Skin of body (tissue), 2 donors: Measurements from ENCODE around the gene TPGS1. TPM values are rescaled to one million over a fixed set of nuclear protein-coding genes. Genes with fewer than 3 reads are reported as not detected.

ENCODE experiments used
- DNase-seq: peaks from one replicate; lab custom pipeline; 2025; lab: John Stamatoyannopoulos, UW
- total RNA-seq: library from RNA; depleted of rRNA; stranded (reverse); fragments of >200 nt; gene quantifications from one replicate; pipeline ENCODE4 v1.2.3, GENCODE V29; 2014

TPGS1 gene
- total RNA-seq, 1 donor from 2014 or later = 10.6 TPM

DNA sequence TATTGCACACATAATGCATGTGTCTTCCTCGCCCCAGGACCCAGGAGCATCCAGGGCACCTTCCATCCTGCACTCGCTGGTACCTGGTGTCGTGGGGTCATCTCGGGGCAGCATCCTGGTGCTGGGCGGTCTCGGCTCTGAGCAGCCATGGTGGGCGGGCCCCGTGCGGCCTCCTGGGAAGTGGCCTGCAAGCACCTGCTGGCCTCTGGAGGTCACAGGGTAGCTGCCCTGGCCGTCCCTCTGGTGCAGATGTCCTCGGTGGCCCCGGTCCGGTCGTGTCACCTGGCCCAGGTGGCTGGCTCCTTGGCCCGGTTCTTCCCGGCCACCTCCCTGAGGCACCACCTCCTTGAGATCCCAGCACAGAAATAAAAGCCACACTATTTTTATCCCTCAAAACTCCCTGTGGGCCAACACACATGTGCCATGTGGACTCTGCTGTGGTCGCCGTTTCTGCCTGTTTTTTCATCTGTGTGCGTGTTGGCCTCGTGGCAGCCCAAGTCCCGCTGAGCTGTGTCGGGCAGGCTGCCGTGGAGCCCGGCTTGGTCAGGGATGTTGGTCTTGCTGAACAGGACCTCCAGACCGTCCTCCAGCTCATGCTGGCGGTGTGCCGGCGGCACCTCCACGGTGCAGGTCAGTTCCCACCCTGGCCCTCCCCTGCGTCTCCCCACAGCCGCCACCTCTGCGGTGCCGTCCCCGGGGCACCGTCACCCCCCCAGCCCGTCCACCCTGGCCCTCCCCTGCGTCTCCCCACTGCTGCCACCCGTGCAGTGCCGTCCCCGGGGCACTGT lies 31.5 kb downstream of the TPGS1 start:
- no peak for DNase-seq

DNA sequence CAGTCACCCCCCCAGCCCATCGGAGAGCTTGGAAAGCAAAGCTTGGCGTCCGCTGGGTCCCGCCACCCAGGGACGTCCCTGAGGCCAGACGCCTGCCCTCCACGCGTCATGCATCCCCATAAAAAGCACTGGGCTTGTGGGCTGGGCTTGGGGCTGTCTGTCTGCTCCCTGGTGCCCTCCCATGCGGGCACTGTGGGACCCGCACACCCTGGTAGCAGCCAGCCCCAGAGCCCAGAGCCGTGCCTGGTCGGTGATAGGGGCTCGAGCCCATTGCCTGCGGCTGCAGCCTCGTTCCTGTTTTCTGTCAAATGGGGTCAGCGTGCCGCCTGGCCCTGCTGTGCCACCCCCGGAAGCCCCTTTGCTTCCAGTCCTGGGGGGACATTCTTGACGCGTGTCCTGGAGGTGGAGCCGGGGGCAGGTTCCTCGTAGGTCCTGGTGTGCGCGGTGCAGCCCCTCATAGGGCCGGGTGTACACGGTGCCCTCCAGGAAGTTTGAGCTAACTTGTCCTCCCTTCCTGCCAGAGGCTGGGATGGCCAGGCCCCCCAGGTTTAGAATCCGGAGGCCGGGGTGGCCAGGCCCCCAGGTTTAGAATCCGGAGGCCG lies 32.2 kb downstream of the TPGS1 start:
- no peak for DNase-seq

DNA sequence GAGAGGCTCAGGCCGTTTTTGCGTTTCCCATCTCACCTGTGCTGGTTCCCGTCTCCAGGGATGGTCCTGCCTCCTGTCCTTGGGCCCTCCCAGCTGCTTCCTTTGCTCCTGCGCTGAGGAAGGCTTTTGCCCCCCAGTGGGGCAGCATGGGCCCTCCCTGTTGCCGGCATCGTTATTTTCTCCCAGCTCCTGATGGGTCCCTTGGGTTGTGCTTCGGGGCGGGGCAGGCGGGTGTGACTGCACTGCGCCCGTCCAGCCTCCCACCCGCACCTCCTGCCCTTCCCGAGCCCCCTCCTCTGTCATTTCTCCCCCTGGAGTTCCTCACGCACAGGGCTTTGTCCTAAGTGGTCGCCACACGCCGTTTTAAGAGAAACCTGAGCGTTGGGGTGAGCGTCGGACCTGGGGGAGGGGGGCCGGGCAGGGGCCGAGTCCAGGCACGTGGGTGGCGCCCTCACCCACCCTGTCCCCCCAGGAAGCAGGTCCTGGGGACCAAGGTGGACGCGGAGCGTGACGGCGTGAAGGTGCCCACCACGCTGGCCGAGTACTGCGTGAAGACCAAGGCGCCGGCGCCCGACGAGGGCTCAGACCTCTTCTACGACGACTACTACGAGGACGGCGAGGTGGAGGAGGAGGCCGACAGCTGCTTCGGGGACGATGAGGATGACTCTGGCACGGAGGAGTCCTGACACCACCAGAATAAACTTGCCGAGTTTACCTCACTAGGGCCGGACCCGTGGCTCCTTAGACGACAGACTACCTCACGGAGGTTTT lies 33.8 kb downstream of the TPGS1 start:
- no peak for DNase-seq

DNA sequence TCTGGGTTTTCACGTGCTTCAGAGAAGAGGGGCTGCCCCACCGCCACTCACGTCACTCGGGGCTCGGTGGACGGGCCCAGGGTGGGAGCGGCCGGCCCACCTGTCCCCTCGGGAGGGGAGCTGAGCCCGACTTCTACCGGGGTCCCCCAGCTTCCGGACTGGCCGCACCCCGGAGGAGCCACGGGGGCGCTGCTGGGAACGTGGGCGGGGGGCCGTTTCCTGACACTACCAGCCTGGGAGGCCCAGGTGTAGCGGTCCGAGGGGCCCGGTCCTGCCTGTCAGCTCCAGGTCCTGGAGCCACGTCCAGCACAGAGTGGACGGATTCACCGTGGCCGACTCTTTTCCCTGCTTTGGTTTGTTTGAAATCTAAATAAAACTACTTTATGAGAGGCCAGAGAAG lies 34.4 kb downstream of the TPGS1 start:
- DNase-seq = no peak

DNA sequence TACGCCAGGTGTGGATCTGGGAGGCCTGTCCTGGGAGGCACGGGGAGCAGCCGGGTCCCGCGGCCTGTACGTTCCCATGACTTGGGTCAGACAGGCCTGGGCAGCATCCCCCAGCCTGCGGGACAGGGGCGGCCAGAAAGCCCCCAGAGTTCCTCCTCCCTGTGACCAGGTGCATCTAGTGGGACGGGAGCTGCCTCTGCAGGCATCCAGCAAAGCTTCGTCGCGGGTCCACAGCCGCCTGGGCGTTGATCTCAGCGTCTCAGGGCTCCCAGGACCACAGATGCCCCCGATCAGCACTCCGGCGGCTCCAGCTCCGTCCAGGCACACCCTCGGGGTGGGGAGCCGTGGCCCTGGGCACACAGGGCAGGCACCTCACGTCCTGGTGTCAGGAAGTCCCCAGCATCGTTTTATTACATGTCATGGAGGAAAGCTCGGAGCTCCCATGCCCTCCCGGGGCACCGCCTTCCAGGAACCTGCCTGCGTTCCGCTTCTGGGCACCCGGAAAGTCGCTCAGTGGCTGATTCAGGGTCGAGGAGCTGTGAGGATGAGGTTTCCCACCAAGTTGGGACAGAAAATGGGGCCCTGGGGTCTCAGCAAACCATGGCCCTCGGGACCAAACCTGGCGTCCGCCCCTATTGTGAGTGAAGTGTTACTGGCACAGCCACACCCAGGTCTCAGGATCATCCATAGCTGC lies 35.0 kb downstream of the TPGS1 start:
- DNase-seq = no peak

DNA sequence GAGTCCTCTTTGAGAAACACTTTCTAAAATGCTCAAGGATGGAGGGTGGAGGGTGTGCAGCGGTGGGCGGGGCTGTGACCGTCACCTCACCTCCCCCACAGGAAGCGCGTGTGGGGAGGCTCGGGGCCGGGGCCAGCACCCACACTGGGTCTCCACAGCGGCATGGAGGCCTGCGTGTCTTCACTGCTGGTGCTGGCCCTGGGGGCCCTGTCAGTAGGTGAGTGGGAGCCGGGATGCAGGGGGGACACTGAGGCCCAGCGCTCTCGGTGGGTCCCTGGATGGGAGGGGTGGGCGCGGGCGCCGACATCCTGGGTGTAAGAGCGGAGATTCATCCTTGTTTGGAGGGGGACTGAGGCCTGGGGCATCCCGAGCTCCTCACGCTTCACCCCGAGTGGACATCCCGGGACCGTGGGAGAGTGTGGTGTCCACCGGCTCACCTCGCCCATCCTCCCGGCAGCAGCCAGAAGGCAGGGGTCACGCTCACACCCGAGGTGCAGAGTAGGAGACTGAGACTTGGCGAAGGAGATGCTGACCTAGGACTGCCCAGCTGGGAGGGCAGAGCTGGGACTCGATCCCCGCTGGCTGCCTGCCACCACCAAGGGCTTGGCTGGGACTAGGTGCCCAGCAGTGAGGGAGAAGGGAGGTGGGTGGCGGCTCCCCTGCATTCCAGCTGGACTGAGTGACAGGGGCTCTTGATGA lies 36.8 kb downstream of the TPGS1 start, which contains the start of gene GZMM:
GZMM (plus strand) TSS at position 144 of the 699 bp plus-strand sequence; CDS start at position 163, 19 bp downstream.
- DNase-seq = no peak

DNA sequence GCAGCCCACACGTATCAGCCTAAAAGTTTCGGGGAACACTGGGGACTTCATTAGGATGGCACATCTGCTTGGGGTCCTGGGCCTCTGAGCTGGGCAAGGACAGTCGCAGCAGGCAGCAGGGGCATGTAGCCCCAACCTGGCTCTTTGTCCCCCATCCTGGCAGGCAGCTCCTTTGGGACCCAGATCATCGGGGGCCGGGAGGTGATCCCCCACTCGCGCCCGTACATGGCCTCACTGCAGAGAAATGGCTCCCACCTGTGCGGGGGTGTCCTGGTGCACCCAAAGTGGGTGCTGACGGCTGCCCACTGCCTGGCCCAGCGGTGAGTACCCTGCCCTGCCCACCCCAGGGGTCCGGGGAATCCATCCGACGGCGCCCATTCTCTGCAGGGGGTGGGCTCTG lies 39.8 kb downstream of the TPGS1 start:
- DNase-seq = no peak

DNA sequence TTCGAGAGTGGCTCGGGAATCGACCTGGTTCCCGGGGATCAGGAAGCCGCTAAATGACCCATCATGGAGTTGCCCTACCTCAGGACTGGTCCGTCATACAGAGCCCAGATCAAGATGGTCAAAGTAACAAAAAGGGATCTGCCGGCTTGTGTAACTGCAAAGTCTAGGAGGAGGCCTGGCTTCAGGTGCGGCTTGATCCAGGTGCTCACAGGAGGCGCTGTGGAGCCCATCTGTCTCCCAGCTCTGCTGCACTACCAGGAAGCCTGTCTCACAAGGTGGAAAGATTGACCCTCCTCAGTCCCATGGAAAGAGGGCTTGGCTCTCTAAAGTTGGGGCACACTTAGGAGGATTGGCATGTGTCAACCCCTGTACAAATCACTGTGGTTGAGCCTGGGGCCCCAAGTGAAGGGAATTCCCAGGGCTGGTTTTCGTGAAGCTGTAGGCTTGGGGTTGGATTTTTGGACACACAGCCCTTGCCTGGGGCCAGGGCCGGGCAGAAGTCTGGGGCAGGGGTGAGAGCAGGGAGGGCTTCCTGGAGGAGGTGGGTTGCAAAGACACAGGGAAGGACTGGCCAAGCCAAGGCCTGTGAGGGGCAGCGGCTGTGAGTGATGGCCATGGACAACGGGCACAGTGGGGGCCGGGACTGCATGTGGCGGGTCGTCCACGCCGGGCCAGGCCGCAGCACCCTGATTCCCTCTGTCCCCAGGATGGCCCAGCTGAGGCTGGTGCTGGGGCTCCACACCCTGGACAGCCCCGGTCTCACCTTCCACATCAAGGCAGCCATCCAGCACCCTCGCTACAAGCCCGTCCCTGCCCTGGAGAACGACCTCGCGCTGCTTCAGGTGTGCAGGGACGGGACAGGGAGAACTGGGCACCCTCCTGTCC lies 40.8 kb downstream of the TPGS1 start:
- DNase-seq = no peak

DNA sequence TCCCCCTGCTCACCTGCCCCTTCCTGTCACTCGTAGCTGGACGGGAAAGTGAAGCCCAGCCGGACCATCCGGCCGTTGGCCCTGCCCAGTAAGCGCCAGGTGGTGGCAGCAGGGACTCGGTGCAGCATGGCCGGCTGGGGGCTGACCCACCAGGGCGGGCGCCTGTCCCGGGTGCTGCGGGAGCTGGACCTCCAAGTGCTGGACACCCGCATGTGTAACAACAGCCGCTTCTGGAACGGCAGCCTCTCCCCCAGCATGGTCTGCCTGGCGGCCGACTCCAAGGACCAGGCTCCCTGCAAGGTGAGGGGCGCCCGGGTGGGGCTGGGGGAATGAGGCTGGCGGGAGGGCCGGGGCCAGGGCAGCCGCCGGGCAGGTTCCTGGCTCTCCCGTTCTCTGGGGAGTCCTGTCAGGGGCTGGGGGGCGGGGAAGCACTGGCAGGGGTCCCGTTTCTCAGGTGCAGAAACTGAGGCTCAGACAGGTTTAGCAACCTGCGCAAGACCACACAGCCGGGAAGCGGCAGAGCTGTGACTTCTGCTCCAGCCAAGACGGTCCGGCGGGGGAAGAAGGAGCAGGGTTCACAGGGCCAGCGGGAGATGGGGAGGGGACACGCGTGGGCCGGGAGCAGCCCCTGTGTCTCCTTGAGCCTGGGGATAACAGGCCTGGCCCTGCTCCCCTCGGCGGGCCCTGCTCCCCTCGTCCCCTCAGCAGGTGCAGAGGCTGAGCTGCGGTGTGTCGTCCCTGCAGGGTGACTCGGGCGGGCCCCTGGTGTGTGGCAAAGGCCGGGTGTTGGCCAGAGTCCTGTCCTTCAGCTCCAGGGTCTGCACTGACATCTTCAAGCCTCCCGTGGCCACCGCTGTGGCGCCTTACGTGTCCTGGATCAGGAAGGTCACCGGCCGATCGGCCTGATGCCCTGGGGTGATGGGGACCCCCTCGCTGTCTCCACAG lies 41.9 kb downstream of the TPGS1 start:
- DNase-seq = no peak

DNA sequence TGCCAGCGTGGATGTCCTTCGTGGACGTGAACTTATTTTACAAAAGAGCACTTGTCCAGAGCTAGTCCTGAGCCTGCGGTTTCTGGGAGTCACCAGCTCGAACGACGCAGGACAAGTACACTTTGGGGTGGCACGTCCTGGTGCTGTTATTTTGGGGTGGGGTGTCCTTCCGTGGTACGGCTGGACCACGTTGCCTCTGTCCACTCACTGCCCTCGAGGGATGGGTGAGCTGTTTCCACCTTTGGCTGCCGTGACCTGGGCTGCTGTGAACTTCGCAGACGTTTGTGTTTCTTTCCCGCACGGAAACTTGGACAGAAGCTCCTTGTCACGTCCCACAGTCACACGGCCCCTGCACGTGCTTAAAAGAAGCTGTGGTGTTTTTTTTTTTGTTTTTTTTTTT lies 47.5 kb downstream of the TPGS1 start:
- DNase-seq = no peak

DNA sequence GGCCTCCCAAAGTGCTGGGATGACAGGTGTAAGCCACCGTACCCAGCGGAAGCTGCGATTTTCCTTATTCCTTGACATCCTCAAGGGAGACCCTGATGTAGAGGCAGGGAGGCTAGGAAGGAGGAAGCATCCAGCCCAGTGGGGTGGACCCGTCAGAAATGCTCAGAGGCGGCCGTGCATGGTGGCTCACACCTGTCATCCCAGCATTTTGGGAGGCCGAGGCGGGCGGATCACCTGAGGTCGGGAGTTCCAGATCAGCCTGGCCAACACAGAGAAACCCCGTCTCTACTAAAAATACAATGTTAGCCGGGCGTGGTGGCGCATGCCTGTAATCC lies 48.1 kb downstream of the TPGS1 start:
- no peak for DNase-seq

DNA sequence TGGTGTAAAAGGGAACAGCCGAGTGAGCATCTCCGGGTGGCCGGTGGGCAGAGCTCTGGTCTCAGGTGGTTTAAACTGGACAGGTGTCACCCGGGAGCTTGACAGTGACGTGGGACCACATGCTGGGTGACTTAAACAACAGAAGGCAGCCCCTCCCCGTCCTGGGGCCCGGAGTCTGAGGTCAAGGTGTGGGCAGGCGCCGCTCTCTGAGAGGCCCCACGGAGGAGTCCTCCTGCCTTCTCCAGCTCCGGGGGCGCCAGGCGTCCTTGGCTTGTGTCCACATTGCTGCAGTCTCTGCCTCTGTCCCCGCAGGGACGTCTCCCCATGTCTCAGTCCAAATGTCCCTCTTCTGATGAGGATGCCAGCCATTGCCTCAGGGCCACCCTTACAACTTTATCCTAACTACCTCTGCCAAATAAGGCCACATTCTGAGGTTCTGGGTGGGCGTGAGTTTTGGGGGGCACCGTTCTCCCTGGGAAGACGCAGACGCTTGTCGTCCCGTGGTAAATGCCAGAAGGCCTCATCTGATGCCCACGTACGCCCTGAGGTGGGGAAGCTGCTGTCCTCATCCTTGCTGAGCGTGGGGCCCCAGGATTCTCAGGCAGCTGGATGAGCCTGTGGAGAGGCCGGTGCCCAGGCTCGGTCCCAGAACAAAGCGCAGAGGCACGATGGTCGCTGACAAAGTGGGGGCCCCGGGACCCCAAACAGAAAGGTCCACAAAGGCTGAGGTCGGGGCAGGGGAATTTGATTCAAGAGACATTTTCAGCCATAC lies 49.5 kb downstream of the TPGS1 start:
- DNase-seq = no peak

DNA sequence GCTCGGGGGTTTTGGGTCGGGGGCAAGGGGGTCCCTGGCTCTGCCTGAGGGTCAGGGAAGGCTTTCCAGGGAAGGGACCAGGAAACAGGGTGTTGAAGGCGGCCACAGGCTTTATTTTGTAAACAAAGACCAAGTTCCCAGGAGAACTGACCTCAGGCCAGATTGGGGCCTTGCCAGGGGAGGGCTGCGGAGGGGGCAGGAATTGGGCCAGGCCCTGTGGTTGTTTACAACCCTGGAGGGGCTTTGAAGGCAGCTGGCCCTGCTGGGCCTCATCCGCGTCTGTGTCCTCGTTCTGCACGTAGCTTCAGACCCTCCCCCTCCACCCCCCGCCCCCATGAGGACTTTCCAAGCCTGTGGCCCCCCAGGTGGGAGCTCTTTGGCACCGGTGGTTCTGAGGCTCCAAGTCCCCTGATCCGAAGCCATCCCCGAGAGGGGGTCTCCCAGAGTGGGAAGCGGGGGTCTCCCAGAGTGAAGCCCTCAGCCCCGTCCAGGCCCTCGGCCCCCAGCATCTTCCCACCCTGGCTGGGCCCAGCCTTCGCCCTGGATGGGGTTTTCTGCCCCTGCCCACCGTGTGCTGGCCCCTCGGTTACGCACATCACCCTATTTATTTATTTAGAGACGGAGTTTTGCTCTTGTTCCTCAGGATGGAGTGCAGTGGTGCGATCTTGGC lies 51.6 kb downstream of the TPGS1 start:
- no peak for DNase-seq

DNA sequence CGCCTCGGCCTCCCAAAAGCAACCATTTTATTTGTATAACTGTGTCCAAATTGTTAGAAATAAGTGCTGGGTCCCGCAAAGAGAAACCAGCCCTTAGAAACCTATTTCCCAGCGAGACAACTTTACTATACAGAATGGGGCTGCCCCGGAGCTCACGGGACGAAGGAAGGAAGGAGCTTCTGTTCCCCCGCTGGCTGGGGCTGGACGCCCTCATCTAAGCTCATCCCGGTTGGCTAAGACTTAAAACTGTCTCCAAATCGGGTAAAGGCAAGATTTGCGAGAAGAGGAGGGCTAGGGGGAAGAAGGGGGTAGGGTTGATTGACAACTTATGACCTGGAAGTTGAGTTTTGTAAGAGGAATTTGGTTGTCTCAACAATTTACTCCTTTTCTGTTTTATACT lies 52.8 kb downstream of the TPGS1 start:
- DNase-seq = no peak

DNA sequence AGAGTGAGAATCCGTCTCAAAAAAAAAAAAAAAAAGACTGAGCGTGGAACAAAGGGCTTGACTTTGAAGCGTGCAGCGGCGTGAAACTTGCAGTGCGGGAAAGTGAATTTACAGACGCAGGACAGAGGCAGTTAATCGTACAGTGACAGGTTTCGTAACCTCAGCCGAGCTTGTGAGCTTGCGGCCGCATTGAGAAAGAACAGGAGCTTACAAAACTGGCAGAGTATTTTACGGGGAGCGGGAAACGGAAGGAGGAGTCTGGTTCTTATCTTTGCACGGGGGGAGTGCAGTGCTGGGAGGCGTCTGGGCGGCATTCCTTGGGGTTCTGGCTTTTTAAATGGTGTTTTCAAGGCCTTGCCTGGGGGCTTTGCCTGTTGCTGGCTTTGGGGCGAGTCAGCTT lies 59.1 kb downstream of the TPGS1 start:
- no peak for DNase-seq

DNA sequence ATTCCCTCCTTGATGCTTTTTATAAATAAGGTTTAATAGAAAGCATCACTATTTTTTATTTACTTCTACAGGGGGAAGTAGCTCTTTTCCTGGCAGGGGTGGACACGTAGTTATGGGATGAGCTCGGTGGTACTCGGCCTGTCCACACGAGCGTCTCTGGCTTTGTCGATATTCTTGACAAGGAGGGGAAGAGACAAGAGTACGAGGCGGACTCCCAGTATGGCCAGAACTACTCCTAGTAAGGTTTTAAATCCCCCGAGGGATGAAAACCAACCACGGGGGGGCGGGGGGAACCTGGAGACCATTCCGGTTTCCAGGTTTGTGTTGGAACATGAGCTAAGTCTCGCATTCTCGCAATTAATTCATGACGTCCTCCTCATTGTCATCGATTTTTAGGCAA lies 59.5 kb downstream of the TPGS1 start:
- no peak for DNase-seq

DNA sequence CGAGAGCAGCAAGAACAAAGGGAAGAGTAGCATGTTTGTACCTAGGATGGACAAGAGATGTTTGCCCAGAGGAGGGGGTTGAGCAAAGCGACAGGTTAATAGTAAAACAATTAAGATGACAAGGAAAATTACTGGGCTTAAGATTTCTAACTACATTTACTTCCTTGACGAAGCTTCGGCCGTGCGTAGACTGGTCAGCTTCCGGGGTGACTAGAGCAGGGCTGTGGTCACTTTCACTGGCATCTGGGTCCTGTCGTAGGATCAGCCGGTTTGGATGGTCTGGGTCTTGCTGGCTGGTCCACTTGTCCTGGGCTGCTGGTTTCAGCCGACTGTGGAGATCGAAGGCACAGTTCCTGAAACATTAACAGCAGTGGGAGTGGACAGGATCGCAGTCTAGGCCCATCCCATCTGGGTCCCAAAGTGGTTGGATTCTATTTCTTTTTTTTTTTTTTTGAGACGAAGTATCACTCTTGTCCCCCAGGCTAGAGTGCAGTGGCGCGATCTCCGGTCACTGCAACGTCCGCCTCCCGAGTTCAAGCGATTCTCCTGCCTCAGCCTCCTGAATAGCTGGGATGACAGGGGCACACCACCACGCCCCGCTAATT lies 60.1 kb downstream of the TPGS1 start:
- DNase-seq = no peak
